ENCODE results near the gene MSN. TPM values are rescaled to one million over a fixed set of nuclear protein-coding genes. Genes with fewer than 3 reads are reported as not detected.

The MSN gene
- total RNA-seq, 1 experiment from 2014 or later = 247 TPM

DNA sequence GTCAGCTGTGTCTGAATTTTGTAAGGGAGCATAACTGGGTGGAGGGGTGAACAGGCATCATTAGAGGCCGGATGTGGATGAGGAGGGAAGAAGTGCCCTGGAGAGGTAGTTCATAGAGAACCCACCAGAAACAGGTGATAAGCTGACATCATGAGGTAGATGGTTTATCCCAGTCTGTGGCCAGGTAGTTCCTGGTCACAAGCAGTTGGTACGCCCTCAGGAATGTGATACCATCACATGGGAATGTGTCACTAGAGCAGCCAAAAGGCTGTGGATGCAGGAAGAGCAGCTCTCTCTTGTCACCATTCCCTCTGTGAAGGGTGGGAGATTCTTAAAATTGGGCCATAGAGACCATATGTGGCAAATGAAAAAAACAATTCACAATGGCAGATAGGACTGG is 21.9 kb downstream of the MSN start:
- H3K9me3 ChIP-seq (replicated peaks) = no peaks in the 10 kb centered on the region
- H3K4me1 ChIP-seq = peaks cover 22% of the 10 kb centered on the region
- no peaks in the 10 kb centered on the region for H3K27me3 ChIP-seq
- no peak for DNase-seq
- no peak overlapping the region for H3K4me3 ChIP-seq
- no peaks in the 10 kb centered on the region; the same call in 1 of the 2 replicates for H3K36me3 ChIP-seq
- H3K27ac ChIP-seq = peak overlapping the region; percentile 37; the same call in 1 of the 2 replicates

DNA sequence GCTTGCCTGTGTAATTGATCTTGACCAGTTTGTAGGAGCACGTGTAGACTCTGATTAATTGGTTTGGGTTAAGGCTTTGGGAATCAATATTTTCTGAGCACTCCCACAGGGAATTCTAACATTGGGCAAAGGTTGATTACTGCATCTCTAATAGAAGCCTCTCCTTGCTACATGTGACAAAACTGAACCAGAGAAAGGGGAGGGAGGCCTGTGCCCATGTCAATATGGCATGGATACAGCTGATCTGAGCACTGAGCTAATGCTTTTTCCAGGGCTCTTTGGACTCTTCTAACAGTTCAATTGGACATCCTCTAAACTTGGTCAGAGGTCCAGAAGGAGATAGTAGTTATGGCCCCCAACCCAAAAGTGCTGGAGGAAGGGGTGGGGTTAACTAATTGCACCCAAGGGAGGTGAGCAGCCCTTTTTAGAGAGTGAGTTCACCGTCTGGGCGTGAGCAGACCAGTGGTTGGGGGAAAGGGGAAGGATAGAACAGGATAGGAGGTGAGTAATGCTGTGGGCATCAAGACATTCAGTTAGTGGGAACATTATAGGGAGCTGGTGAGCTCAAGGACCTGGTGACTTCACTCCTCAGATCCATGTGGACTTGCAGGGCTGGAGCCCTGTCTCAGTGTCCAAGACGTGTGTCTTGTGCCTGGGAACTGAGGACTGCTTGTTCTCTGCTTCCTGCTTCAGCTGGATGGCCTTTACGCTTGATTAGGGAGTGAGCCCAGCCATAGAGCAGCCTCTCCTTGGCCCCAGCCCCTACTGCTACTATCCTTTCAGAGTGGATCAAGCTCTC is 22.8 kb downstream of the MSN start:
- Histone ChIP-seq H3K27ac (no peak overlapping the region), H3K4me1 (peaks cover 22% of the 10 kb centered on the region), H3K36me3 (no peaks in the 10 kb centered on the region; the same call in 1 of the 2 replicates), H3K9me3 (replicated peaks) (no peaks in the 10 kb centered on the region), H3K27me3 (no peaks in the 10 kb centered on the region), H3K4me3 (no peak overlapping the region)
- no peak for DNase-seq

DNA sequence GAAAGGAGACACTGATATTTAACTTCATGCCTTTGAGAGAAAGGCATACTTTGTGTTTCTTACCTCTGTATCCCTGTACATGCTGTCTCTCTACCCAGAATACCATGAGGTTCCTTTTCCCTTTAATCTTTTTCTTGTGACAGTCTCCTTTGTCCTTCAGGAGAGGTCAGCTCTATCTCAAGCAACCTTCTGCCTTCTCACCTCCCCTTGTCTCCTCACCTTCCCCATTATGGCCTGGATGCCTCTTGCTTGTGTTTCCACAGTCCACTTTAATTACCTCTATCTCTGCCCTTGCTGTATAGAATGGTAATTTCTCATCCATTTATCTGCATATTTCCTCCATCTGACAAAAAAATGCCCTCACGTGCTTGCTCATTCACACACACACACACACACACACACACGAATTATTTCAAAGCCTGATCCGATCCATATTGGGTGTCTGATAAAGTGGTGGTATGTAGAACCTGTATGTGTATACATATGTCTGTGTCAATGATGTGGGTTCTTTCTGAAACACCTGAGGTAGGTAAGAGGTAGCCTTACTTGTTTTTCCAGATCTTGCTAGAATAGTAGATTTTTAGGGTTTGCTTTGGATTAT is 28.5 kb downstream of the MSN start:
- Histone ChIP-seq H3K36me3 (no peaks in the 10 kb centered on the region; the same call in 1 of the 2 replicates), H3K4me1 (no peaks in the 10 kb centered on the region), H3K4me3 (no peak overlapping the region), H3K27ac (no peak overlapping the region), H3K27me3 (no peaks in the 10 kb centered on the region), H3K9me3 (replicated peaks) (no peaks in the 10 kb centered on the region)
- no peak for DNase-seq

DNA sequence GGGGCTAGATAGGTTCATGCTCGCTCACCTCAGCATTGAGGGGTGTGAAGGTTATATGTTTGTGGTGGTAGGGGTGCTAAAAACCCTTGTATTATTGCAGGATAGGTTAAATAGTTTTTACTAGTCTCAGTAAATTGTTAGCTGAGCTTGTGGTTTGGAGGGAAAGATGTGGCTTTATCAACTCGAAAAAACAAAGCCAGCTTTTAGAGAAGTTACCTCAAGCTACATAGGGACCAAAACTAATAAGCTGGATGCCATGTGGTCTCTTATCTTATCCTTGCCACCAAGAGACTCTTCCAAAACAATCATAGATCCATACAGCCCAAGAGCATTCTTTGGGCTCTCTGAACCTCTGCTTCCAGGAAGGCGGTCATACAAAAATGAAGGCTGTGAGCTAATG is 29.2 kb downstream of the MSN start:
- no peaks in the 10 kb centered on the region for H3K27me3 ChIP-seq
- H3K9me3 ChIP-seq (replicated peaks) = no peaks in the 10 kb centered on the region
- no peak overlapping the region for H3K27ac ChIP-seq
- no peak for DNase-seq
- no peaks in the 10 kb centered on the region for H3K4me1 ChIP-seq
- H3K4me3 ChIP-seq = no peak overlapping the region
- H3K36me3 ChIP-seq = no peaks in the 10 kb centered on the region; the same call in 1 of the 2 replicates

DNA sequence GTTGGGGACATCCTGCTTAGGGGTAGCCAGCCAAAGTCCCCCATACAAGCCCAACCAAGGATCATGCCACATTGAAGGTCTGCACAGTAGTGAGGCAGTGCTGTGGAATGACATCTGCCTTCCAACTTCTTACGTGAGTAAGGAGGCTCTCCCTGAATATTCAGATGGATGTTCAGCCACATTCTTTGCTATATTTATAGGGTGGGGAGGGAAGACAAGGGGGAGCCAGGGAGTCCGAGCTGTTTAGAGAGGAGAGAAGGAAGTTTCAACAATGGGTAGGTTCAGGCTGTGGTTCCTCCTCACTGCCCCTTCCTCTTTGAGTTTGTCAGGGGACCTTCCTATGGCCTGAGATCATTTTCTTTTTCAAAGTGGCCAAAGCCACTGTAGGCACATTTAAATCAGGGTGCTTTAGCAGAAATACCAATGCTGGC is 29.8 kb downstream of the MSN start:
- DNase-seq = no peak

DNA sequence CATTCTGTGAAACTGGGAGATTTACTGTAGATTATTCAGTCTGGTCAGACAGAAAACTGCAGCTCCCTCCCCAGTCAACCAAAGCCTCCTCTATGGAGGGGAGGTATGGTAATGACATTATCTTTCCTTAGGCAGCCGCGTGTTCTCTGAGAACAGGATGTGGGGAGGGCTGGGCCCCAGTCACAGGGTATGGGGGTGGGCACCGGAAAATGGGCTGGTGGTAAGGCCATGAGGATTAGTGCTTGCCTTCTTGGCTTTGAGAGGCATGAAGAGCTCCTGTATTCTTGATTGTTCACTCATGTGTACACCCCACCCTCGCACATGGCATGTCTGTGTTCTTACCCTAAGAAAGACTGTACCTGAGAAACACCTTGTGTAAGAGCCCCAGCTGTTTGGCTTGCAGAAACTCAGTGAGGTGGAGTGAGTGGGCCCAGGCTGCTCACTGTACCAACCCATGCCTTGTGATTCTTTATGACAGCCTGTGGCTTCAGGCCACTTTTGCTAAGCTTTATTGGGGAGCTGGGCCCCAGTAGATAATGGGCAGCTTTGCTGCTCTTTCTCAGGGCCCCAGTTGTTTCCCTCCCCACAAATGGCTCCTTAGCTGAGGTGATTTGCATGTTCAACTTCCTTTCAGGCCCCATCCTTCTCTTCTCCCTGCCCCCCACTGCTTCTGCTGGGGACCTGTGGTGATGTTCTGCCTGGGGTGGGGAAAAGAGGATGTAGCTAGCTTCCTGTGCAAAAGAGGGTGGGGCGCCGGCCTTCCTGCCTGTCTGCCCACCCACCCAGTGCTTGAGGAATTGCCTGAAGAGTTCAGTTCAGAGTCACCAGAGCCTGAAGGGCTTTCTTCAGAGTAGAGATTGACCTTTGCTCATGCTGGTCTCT is 30.7 kb downstream of the MSN start:
- Histone ChIP-seq H3K9me3 (replicated peaks) (no peaks in the 10 kb centered on the region), H3K4me1 (no peaks in the 10 kb centered on the region), H3K27me3 (no peaks in the 10 kb centered on the region), H3K4me3 (no peak overlapping the region), H3K36me3 (no peaks in the 10 kb centered on the region; the same call in 1 of the 2 replicates), H3K27ac (no peak overlapping the region)
- DNase-seq = no peak

More for the DNA sequence above, 29.8 kb downstream of the MSN start:
- H3K4me3 ChIP-seq = no peak overlapping the region
- H3K27ac ChIP-seq = no peak overlapping the region
- H3K36me3 ChIP-seq = no peaks in the 10 kb centered on the region; the same call in 1 of the 2 replicates
- H3K9me3 ChIP-seq (replicated peaks) = no peaks in the 10 kb centered on the region
- H3K27me3 ChIP-seq = no peaks in the 10 kb centered on the region
- no peaks in the 10 kb centered on the region for H3K4me1 ChIP-seq

DNA sequence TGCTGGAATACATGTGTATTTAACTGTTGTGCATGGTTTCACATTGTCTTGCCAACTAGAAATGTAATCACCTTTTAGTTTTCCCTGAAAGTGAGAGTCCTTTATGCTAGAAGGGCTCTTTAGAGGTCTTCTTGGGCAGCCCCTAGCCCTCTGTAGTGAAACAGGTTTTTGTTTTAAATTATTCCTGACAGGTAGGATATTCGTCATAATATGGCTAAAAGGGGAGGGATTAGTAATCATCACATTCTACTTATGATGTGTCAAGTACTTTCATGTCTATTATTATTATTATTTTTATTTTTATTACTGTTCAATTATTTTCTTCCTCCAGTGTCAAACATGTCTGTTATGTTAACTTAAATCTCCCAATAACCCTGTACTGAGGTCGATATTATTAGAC is 35.5 kb downstream of the MSN start:
- Histone ChIP-seq H3K9me3 (replicated peaks) (no peaks in the 10 kb centered on the region), H3K4me3 (no peak overlapping the region), H3K4me1 (peaks cover 26% of the 10 kb centered on the region), H3K27ac (no peak overlapping the region), H3K36me3 (no peaks in the 10 kb centered on the region; the same call in none of the 2 replicates), H3K27me3 (no peaks in the 10 kb centered on the region)
- DNase-seq = no peak

DNA sequence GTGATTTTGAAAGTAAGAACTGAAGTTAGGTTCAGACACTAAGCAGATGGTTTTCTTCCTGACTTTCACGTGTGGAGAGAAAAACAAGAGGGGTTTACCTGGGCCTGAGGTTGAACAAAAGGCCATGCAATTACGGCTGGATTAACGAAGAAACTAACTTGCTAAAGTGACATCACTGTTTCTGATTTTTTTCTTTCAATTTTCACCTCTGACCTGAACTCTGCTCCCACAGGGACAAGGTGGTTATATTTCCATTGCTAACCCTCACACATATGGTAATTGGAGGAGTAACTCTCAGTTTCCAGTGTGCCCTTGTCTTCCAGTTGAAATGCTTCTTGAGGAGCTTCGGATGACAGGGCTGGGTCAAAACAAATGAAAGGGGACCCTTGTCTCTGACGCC is 38.0 kb downstream of the MSN start:
- H3K36me3 ChIP-seq = no peaks in the 10 kb centered on the region; the same call in none of the 2 replicates
- H3K27ac ChIP-seq = peak overlapping the region; percentile 96

DNA sequence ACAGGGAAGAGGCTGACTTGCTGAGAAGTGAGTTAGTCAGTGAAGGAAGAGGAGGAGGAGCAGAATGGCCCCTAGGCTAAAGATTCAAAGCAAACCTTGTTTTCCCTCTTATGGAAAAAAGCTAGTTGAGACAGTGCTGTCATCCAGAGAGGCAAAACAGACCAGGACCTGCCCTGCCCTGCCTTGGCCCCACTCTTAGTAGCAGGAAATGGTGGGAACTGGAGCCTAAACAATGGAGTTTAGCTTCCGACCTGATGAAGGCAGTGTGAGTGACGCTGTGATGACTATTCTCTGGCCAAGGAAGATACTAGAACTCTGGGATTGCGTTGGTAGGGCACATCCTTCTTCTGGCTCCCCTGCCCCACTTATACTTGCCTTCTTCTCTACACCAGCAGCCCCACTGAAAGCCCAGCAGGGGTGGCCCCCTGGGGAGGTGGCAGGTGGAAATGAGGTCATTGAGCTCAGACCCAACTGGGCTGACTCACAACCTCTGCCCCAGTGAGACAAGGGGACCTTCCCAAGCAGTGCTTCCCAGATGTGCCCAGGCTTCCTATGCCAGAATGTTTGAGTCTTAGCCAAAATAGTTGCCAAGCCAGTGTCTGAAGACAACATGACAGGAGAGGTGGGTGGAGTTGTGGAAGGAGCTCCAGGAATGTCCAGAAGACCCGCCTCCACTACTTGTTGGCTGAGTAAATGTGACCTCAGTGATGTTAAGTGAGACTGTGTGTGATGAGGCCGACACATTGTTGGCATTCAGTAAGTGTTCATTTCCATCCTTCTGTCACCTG is 38.8 kb downstream of the MSN start:
- peak; percentile 65 to 72 for DNase-seq
- Histone ChIP-seq H3K9me3 (replicated peaks) (no peaks in the 10 kb centered on the region; the same call in 1 of the 2 replicates), H3K36me3 (no peaks in the 10 kb centered on the region; the same call in 1 of the 2 replicates), H3K4me1 (peaks cover 27% of the 10 kb centered on the region), H3K27me3 (no peaks in the 10 kb centered on the region), H3K27ac (peak overlapping the region; percentile 96), H3K4me3 (no peak overlapping the region)

More for the DNA sequence above, 38.0 kb downstream of the MSN start:
- DNase-seq = no peak
- H3K9me3 ChIP-seq (replicated peaks) = no peaks in the 10 kb centered on the region; the same call in 1 of the 2 replicates
- H3K4me3 ChIP-seq = no peak overlapping the region
- peaks cover 27% of the 10 kb centered on the region for H3K4me1 ChIP-seq
- no peaks in the 10 kb centered on the region for H3K27me3 ChIP-seq

DNA sequence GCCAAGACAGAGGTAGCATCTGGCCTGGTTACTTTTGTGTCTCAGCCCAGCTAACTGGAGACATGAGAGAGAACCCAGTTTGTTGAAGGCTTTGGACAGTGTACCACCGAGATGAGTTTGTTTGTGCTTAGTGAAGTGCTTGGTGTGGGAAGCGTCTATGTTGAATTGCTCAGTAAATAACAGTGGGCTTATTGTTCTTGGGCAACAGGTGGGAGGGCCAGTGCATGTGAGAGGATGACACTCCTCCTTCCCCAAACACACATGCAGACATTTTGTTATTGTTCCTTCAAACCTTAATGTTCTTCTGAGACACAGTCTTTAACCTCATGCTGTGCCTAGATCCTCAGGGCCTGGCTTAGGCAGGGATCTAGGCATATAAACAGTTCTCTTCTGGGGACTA is 39.7 kb downstream of the MSN start:
- Histone ChIP-seq H3K27ac (peak overlapping the region; percentile 96), H3K27me3 (no peaks in the 10 kb centered on the region), H3K9me3 (replicated peaks) (no peaks in the 10 kb centered on the region; the same call in 1 of the 2 replicates), H3K36me3 (no peaks in the 10 kb centered on the region; the same call in 1 of the 2 replicates), H3K4me3 (no peak overlapping the region), H3K4me1 (peaks cover 27% of the 10 kb centered on the region)
- peak; percentile 65 to 84 for DNase-seq

DNA sequence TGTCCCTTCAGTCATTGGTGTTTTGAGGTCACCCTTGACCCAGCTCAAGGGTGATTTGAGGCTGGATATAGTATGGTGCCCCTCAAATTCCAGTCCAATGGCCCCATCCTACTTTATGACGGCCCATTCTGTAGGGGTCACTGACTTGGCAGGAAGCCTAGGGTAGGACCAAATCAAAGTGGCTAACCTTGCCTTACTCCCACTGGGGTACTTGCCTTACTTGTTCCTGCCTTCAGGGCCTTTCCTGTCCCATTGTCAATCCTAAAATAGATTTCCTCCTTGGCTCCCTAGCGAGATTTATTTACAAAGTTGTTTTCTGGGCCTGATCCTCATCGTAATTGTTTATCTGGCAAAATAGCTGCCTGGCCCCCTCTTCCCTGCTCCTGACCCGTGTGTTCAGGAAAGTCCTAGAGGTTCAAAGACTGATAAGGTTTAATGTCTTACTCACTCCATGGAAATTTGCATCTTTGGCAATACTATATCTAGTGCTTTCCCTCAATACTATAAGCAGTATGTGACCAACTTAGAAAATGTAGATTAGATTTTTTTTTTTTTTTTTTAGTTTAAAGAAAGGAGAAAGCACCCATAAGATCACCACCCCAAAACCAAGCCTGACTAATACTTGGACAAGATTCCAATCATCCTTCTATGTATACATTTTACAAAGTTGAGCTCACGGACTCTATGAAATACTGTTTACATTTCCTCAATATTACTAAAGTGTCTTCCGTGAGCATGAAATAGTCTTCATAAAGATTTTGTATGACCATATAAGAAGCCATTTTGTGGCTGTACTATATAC is 44.8 kb downstream of the MSN start:
- no peak overlapping the region for H3K27ac ChIP-seq
- peaks cover 8% of the 10 kb centered on the region for H3K4me1 ChIP-seq
- no peaks in the 10 kb centered on the region for H3K27me3 ChIP-seq
- H3K4me3 ChIP-seq = no peak overlapping the region
- no peak for DNase-seq
- no peaks in the 10 kb centered on the region for H3K36me3 ChIP-seq
- H3K9me3 ChIP-seq (replicated peaks) = no peaks in the 10 kb centered on the region; the same call in 1 of the 2 replicates

DNA sequence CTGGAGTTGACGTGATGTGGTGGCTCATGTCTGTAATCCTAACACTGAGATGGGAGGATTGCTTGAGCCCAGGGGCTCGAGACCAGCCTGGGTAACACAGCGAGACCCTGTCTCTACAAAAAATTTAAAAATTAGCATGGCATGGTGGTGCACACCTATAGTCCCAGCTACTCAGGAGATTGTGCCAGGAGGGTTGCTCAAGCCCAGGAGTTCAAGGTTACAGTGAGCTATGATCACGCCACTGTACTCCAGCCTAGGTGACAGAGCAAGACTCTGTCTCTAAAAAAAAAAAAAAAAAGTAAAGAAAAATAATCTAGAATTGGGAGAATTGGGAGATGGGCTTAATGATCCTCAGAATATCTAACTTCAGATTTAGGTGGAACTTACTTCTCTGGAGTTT is 51.1 kb downstream of the MSN start:
- no peak overlapping the region for H3K27ac ChIP-seq
- H3K27me3 ChIP-seq = no peaks in the 10 kb centered on the region
- H3K4me1 ChIP-seq = no peaks in the 10 kb centered on the region
- H3K4me3 ChIP-seq = no peak overlapping the region
- peaks cover 2% of the 10 kb centered on the region for H3K36me3 ChIP-seq
- no peaks in the 10 kb centered on the region for H3K9me3 ChIP-seq (replicated peaks)
- DNase-seq = no peak

DNA sequence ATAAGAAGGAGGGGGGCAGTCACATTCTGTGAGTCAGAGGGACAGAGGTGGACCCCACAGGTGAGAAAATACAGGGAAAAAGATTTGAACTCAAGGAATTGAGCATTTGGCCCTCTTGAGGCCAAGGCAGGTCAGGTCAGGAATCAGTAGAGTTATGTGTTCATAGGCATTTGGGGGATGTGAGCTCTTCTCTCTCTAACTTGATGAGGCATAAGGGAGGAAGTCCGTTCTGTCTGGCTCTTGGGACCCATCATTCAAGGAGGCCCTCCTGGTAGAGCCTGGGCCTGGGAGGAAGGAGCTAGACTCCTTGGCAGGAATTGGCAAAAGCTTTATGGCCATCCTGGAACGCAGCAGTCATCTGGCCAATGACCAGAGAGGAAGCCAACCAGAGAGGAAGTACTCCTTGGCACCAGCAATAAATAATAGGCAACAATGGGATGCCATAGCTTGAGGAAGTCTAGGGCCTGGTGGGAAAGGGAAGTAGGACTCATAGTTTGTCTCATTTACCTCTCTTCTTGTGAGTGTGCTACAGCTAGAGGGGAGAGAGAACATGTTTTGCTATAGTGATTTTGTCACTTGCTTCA is 53.0 kb downstream of the MSN start:
- DNase-seq = no peak
- Histone ChIP-seq H3K27ac (no peak overlapping the region), H3K4me1 (no peaks in the 10 kb centered on the region), H3K9me3 (replicated peaks) (no peaks in the 10 kb centered on the region), H3K4me3 (no peak overlapping the region), H3K36me3 (peaks cover 5% of the 10 kb centered on the region), H3K27me3 (no peaks in the 10 kb centered on the region)
